ENCODE data around the gene HSPB9.

The HSPB9 gene

DNA sequence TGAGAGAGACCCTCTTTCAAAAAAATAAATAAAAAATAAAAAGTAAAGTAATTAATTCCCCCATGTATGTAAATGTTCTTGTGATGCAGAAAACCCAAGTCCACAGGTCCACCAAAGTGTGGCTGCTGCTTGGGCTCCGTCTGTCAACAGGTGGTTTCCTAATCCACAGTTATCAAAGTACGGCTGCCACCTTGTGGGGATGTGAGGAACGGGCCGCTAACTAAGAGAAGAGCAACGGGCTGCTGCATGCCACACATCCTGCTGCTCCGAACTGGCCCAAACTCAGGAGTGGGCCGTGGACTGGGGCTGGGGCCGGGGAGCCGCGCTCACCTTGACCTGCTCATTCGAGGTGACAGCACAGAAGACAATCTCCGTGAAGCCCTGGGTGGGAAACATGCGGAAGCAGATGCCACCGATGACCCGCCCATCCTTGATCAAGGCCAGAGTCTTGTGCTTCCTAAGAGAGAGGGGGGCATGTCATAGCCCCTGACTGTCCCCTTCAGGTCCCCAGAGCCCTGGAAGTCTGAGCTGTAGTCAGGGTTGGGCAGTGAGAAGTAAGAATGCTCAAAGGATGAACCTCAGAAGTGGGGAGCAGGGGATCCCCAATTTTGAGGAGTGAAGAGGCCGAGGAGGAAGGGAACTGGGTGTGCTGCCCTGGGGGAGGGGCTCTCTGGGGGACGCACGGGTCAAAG lies 5.8 kb upstream of the HSPB9 start:
- TF ChIP-seq, protein P1, sequence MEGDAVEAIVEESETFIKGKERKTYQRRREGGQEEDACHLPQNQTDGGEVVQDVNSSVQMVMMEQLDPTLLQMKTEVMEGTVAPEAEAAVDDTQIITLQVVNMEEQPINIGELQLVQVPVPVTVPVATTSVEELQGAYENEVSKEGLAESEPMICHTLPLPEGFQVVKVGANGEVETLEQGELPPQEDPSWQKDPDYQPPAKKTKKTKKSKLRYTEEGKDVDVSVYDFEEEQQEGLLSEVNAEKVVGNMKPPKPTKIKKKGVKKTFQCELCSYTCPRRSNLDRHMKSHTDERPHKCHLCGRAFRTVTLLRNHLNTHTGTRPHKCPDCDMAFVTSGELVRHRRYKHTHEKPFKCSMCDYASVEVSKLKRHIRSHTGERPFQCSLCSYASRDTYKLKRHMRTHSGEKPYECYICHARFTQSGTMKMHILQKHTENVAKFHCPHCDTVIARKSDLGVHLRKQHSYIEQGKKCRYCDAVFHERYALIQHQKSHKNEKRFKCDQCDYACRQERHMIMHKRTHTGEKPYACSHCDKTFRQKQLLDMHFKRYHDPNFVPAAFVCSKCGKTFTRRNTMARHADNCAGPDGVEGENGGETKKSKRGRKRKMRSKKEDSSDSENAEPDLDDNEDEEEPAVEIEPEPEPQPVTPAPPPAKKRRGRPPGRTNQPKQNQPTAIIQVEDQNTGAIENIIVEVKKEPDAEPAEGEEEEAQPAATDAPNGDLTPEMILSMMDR (conservative IDR thresholded peaks at IDR 0.05; ENCODE audit: low read length), result peak; percentile 81
- H3K4me3 ChIP-seq (ENCODE audit: low read length), result no peak overlapping the region
- DNase-seq (ENCODE audit: low read depth), result peak; percentile 78

DNA sequence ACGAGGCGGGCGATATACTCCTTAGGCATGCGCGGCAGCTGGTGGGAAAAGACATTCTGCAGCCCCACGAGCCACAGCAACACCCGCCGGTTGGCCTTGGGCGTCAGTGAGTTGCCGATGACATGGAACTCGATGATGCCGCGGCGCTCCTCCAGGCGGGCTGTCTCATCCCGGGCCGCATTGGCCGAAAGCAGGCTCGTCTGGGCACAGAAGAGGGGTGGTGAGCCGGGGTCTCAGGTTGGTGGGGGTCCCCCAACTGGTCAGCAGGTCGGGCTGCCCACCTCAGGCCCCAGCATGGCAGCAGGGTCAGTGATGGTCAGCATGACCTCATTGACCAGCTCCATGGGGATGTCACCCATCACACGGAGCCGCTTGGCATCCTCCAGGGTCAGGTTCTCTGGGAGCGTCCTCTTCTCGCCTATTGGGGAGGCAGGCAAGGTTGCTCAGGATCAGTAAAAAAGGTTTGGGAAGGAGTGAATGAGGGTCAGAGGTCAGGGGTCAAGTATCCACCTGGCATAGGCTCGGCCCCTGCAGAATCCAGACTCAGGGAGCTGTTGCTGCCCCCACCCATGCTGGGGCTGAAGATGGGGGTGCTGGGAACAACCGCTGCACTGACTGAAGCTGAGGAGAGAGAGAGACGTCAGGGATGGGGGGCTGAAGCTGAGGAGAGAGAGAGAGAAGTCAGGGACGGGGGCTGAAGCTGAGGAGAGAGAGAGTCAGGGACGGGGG lies 5.0 kb upstream of the HSPB9 start:
- no peak overlapping the region for H3K4me3 ChIP-seq (ENCODE audit: low read length)
- DNase-seq (ENCODE audit: low read depth), result no peak
- TF ChIP-seq, protein P1 (conservative IDR thresholded peaks at IDR 0.05; ENCODE audit: low read length), result no peak

DNA sequence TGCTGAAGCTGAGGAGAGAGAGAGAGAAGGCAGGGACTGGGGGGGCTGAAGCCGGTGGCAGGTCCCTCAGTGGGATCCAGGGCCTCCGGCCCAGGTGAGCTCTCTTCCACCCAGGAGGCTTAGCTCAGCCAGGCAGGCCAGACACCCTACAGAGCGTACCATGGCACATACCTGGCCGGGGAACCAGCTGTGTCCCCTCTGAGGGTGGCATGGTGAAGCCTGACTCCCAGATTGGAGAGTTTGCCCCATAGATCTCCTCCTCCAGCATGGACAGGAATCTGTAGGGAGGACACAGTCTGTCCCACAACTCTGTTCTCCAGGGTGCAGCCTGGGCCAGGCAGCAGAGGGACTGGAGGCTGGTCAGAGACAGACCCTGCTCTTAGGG lies 4.5 kb upstream of the HSPB9 start:
- H3K4me3 ChIP-seq (ENCODE audit: low read length), result no peak overlapping the region
- no peak for DNase-seq (ENCODE audit: low read depth)
- TF ChIP-seq, protein P1 (conservative IDR thresholded peaks at IDR 0.05; ENCODE audit: low read length), result no peak

DNA sequence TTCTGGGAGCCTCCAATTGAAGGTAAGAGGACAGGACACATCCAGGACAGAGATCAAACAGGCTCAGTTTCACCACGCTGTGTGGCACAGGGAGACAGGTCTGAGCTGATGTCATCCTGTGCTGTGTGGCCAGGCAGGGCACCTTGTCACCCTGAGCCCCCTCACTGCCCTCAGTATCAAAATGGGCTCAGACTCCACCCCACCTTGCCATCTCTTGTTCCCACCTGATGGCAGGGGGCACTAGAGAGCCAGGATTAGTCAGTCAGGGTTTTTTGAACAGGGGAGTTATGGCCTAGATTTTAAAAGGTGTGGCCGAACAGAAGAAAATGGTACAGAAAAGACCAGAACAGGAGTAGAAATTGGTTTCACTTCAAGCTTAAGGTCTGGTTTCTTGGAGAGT lies 4.1 kb upstream of the HSPB9 start:
- TF ChIP-seq, protein P1 (conservative IDR thresholded peaks at IDR 0.05; ENCODE audit: low read length), result peak; percentile 46
- no peak overlapping the region for H3K4me3 ChIP-seq (ENCODE audit: low read length)
- DNase-seq (ENCODE audit: low read depth), result no peak

DNA sequence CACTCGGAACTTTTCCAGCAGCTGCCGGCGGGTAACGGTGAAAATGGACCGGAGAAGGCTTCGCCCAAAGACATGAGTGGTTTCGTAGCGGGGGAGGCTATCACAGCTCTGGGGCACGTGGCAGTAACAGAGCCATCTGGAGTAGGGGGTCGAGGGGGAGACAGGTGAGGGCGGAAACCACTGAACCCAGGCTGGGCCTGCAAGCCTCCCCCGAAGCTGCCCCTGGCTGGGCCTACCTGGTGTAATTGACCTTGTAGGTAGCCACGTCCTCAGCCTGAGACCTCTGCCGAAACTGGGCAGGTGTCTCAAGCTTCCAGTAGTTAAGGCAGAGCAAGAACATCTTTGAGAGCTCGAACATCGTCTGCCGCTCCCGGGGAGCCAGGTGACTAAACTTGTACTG lies 3.3 kb upstream of the HSPB9 start:
- TF ChIP-seq, protein P1 (conservative IDR thresholded peaks at IDR 0.05; ENCODE audit: low read length), result no peak
- no peak overlapping the region for H3K4me3 ChIP-seq (ENCODE audit: low read length)
- DNase-seq (ENCODE audit: low read depth), result no peak

DNA sequence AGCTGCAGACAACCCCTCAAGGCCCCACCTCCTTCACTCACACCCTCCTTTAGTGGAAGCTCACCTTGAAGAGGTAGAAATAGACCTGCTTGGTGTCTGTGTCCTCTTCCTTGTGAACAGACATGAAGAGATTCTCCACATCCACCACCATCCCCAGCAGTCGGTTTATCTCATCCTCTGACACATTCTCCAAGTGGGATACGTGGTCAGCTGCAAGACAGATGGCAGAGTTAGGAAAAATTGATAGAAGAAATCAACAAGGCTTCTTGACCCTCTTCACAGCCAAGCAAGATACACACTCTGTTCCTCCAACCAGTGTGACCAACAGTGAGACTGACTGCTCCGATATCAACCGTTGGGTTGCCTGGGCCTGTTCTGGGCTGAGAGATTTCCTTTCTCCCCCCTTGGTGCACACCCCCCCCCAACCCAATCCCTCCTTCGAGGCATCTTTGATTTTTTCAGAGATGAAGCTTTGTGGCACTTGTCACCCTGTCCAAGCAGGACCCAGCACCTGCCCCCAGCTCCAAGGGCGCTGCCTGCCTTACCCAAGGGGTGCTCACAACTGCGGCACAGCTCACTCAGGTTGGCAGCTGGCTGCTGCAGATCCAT lies 2.3 kb upstream of the HSPB9 start:
- DNase-seq (ENCODE audit: low read depth), result no peak
- H3K4me3 ChIP-seq (ENCODE audit: low read length), result peak overlapping the region; percentile 59
- TF ChIP-seq, protein P1 (conservative IDR thresholded peaks at IDR 0.05; ENCODE audit: low read length), result no peak

Data from AG10803 (cell line).